ENCODE data around the gene HCN2.

- TF ChIP-seq, protein P1, sequence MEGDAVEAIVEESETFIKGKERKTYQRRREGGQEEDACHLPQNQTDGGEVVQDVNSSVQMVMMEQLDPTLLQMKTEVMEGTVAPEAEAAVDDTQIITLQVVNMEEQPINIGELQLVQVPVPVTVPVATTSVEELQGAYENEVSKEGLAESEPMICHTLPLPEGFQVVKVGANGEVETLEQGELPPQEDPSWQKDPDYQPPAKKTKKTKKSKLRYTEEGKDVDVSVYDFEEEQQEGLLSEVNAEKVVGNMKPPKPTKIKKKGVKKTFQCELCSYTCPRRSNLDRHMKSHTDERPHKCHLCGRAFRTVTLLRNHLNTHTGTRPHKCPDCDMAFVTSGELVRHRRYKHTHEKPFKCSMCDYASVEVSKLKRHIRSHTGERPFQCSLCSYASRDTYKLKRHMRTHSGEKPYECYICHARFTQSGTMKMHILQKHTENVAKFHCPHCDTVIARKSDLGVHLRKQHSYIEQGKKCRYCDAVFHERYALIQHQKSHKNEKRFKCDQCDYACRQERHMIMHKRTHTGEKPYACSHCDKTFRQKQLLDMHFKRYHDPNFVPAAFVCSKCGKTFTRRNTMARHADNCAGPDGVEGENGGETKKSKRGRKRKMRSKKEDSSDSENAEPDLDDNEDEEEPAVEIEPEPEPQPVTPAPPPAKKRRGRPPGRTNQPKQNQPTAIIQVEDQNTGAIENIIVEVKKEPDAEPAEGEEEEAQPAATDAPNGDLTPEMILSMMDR (IDR thresholded peaks at IDR 0.05; ENCODE audit: insufficient read depth, low read depth, low read length), result no peak
- TF ChIP-seq EZH2 (IDR thresholded peaks at IDR 0.05; ENCODE audit: insufficient read depth, low read length), result peak; percentile 50
Observed at GRCh38 chr19:588741-589692, 664 bp upstream of the HCN2 start.
